Neural progenitor cell (in vitro differentiated cells): ENCODE measurements around the gene NUAK2.

Experiments used
- CTCF ChIP-seq: fragments of 200-600 bp; sonication (generic); IDR thresholded peaks from 2 replicates; pipeline ENCODE4 v1.5.1; 2017; ENCODE audit warnings: antibody characterized with exemption, mild to moderate bottlenecking
- EZH2 ChIP-seq: fragments of 200-600 bp; sonication (generic); IDR thresholded peaks from 2 replicates; pipeline ENCODE4 v1.6.1; 2017; ENCODE audit warnings: antibody characterized with exemption, mild to moderate bottlenecking, moderate library complexity
- EZH2phosphoT487 ChIP-seq: fragments of 200-600 bp; sonication (generic); IDR thresholded peaks from 2 replicates; pipeline ENCODE4 v1.6.1; 2017; ENCODE audit warnings: antibody characterized with exemption

DNA sequence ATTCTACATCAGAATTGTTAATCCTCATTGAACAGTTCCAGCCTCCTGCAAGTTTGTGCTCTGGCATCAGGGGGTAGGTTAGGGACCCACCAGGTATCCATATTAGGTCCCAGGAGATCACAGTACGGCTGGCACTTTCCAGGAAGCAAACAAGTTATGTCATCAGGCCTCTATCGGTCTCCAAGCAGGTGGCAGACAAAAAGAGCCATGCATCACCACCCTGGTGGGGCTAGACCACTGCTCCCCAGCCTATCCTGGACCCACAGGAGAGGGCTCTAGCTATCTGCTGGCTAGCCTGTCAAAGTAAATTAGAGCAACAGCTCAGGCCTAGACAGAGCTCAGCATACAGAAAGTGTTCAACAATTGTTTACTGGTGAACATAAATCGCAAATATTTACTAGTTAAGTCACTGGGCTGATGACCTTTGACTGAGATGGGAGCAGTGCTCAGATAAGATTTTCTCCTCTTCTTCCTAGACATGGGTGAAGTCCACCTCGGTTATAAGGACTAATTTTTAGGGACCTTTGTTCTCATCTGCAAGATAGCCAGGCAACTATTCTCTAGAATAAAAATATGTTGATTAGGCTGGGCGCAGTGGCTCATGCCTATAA, 6.4 kb downstream of the NUAK2 start:
- TF ChIP-seq CTCF (no peak), EZH2 (no peak), EZH2phosphoT487 (no peak)
